Activated naive CD8-positive, alpha-beta T cell treated with anti-CD3 and anti-CD28 coated beads for 36 hours (primary cell): ENCODE measurements around the gene TC2N. TPM values are rescaled to one million over a fixed set of nuclear protein-coding genes. Genes with fewer than 3 reads are reported as not detected.
"Not testable (repeated sequence)": the region's sequence is repeated elsewhere in the genome, so short reads cannot be mapped to it uniquely, and the experiment has no call there.

Experiments
- DNase-seq: peaks from one replicate; pipeline ENCODE4 v3.0.0; 2021
- H3K27ac Mint-ChIP-seq: one replicate; pipeline ENCODE4 v1.8.0; 2022; ENCODE audit warnings: mild to moderate bottlenecking, moderate library complexity, mixed read lengths
- H3K27me3 Mint-ChIP-seq: one replicate; pipeline ENCODE4 v1.8.0; 2022; ENCODE audit warnings: mild to moderate bottlenecking, mixed read lengths
- H3K36me3 Mint-ChIP-seq: one replicate; pipeline ENCODE4 v1.8.0; 2021; ENCODE audit warnings: mild to moderate bottlenecking, mixed read lengths
- H3K4me1 Mint-ChIP-seq: one replicate; pipeline ENCODE4 v1.8.0; 2021; ENCODE audit warnings: mixed read lengths
- H3K4me3 Mint-ChIP-seq: one replicate; pipeline ENCODE4 v1.8.0; 2022; ENCODE audit warnings: mild to moderate bottlenecking, moderate library complexity, mixed read lengths
- H3K9me3 Mint-ChIP-seq: one replicate; pipeline ENCODE4 v1.8.0; 2022; ENCODE audit warnings: mixed read lengths
- total RNA-seq, 2 experiments: library from RNA; stranded (reverse); gene quantifications; one replicate each; pipeline ENCODE4 v1.2.3, GENCODE V29; 2021

TC2N gene
- total RNA-seq, 2 experiments from 2014 or later: 16.7 to 17.4 TPM

DNA sequence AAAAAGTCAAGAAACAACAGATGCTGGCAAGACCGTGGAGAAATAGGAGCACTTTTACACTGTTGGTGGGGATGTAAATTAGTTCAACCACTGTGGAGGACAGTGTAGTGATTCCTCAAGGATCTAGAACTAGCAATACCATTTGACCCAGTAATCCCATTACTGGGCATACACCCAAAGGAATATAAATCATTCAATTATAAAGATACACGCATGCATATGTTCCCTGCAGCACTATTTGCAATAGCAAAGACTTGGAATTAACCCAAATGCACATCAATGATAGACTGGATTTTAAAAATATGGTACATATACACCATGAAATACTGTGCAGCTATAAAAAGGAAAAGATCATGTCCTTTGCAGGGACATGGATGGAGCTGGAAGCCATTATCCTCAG lies 117.5 kb downstream of the TC2N start:
- H3K9me3 Mint-ChIP-seq: no peaks in the 10 kb centered on the region
- DNase-seq: no peak
- no peaks in the 10 kb centered on the region for H3K36me3 Mint-ChIP-seq
- no peaks in the 10 kb centered on the region for H3K4me1 Mint-ChIP-seq
- no peak overlapping the region for H3K4me3 Mint-ChIP-seq
- no peak overlapping the region for H3K27ac Mint-ChIP-seq
- no peaks in the 10 kb centered on the region for H3K27me3 Mint-ChIP-seq

DNA sequence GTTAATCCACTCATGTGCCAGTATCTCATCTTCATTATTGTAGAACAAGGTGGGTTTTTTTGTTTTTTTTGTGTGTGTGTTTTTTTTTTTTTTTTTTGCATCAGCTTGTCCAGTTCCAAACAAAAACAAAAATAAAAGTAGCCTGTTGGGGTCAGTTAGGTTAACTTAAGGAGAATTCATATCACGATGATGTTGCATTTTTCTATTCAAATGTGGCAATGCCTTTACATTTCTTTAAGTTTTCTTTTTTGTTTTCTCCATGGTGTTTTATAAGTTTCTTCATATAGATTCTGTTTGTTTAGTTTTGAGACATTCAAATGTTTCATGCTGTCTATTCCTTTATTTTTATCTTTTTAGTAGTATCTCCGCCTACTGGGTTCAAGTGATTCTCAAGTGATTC lies 119.3 kb downstream of the TC2N start:
- no peaks in the 10 kb centered on the region for H3K36me3 Mint-ChIP-seq
- H3K27me3 Mint-ChIP-seq: no peaks in the 10 kb centered on the region
- no peaks in the 10 kb centered on the region for H3K4me1 Mint-ChIP-seq
- no peaks in the 10 kb centered on the region for H3K9me3 Mint-ChIP-seq
- H3K4me3 Mint-ChIP-seq: no peak overlapping the region
- no peak overlapping the region for H3K27ac Mint-ChIP-seq
- DNase-seq: no peak

DNA sequence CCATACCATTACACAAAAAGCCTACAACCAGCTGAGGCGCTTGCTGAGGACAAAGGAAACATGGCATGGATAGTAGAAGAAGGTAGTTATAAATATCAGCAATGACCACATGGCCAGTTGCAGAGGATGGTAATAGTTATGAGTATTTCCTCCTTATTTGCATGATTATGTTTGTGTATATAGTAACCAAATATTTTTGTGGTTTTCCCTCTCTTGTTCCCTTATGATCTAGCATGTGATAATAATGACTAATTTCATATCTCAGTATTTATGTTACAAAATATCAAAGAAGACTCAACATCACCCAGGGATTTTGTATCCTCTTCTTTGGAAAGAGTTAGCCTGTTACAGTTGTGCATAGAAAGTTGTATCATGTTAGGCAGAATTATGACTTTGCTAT lies 122.0 kb downstream of the TC2N start:
- Mint-ChIP-seq H3K4me3 (no peak overlapping the region), H3K27me3 (no peaks in the 10 kb centered on the region), H3K4me1 (no peaks in the 10 kb centered on the region), H3K36me3 (no peaks in the 10 kb centered on the region), H3K9me3 (no peaks in the 10 kb centered on the region), H3K27ac (no peak overlapping the region)
- no peak for DNase-seq

DNA sequence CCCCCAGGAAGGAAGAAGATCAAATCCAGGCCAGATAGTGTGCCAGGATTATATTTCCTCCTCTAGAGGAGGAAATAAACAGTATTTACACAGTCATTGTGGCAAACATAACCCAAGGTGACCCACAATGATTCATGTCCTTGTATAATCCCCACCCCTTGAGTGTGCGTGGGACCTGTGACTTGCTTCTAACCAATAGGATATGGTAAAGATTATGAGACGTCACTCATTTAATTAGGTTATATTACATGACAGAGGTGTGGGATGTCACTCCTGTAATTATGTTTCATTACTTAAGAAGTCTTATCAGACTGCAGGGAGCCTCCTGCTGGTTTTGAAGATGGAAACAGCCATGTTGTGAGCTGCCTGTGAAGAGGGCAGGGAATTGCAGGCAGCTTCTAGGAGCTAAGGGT lies 123.3 kb downstream of the TC2N start:
- Mint-ChIP-seq H3K27ac (no peak overlapping the region), H3K36me3 (peaks cover 2% of the 10 kb centered on the region), H3K4me3 (no peak overlapping the region), H3K27me3 (no peaks in the 10 kb centered on the region), H3K4me1 (no peaks in the 10 kb centered on the region), H3K9me3 (no peaks in the 10 kb centered on the region)
- DNase-seq: no peak

DNA sequence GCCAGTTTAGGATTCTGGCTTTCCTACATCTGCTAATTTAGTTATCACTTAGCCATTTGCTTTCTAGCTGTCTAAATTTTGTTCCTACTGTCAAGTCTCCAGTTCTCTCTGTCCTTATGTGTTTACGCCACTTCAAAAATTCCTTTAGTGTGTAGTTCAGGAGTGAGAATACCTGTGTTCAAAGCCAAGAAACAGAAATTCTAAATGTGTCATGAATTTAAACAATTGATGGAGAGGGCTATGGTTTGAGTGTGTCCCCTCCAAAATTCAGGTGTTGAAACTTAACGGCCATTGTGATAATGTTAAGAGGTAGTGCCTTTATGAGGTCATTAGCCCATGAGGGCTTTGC lies 124.1 kb downstream of the TC2N start:
- no peak for DNase-seq
- H3K27ac Mint-ChIP-seq: no peak overlapping the region
- H3K4me3 Mint-ChIP-seq: no peak overlapping the region
- H3K36me3 Mint-ChIP-seq: peaks cover 2% of the 10 kb centered on the region
- H3K27me3 Mint-ChIP-seq: no peaks in the 10 kb centered on the region
- H3K9me3 Mint-ChIP-seq: no peaks in the 10 kb centered on the region
- H3K4me1 Mint-ChIP-seq: no peaks in the 10 kb centered on the region

DNA sequence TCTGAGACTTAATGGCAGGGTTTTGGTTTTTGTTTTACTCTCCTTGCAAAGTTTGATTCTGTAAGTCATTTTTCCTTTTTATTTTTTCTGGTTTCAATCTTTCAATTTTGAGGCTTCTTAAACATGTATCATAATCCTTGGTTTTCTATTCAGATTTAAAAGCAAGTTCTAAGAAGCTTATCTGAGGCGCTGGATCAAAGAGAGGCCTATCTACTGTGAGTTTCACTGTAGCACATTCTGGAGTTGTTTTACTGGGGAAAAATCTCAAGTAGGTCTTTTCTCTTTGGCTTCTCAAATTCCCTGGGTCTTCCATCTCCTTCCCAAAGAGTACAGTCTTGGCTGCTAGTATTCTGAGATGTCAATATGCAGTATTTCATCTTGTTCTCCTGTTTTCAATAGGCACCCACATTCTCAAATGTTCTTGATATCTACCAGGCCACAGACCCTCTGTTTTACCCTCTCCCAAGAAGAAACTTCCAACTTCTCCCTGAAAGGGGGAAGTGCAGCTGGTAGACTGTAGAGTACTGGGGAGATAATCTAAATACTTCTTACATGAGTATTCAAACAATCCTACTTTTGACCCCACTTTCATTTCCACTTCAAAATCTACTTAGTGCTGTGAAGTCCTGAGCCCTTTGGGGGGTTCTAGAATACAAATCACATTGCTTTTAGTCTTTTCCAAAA lies 124.6 kb downstream of the TC2N start:
- Mint-ChIP-seq H3K27me3 (no peaks in the 10 kb centered on the region), H3K4me1 (no peaks in the 10 kb centered on the region), H3K4me3 (no peak overlapping the region), H3K36me3 (peaks cover 2% of the 10 kb centered on the region), H3K27ac (no peak overlapping the region), H3K9me3 (no peaks in the 10 kb centered on the region)
- no peak for DNase-seq

DNA sequence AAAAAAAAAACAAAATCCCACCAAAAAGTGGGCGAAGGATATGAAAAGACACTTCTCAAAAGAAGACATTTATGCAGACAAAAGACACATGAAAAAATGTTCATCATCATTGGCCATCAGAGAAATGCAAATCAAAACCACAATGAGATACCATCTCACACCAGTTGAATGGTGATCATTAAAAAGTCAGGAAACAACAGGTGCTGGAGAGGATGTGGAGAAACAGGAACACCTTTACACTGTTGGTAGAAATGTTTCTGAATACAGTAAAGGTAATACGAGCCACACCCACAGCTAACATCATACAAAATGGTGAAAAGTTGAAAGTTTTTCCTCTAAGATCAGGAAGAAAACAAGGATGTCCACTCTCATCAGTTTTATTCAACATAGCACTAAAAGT lies 127.5 kb downstream of the TC2N start:
- H3K27ac Mint-ChIP-seq, DNase-seq, H3K4me1 Mint-ChIP-seq, H3K27me3 Mint-ChIP-seq, H3K36me3 Mint-ChIP-seq, H3K4me3 Mint-ChIP-seq, H3K9me3 Mint-ChIP-seq: not testable (repeated sequence)

DNA sequence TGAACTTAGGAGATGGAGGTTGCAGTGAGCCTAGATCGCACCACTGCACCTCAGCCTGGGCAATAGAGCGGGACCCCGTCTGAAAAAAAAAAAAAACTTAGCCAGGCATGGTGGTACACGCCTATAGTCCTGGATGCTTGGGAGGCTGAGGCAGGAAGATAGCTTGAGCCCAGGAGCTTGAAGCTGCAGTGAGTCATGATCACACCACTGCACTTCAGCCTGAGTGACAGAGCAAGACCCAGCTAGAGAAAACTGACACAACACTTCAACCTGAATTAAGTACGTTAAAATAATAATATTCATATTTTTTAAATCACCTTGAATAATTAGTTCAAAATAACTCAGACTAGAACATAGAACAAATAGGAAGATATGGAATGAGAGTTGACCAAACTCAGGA lies 129.7 kb downstream of the TC2N start:
- Mint-ChIP-seq H3K27me3 (peaks cover 3% of the 10 kb centered on the region), H3K36me3 (peaks cover 2% of the 10 kb centered on the region)

DNA sequence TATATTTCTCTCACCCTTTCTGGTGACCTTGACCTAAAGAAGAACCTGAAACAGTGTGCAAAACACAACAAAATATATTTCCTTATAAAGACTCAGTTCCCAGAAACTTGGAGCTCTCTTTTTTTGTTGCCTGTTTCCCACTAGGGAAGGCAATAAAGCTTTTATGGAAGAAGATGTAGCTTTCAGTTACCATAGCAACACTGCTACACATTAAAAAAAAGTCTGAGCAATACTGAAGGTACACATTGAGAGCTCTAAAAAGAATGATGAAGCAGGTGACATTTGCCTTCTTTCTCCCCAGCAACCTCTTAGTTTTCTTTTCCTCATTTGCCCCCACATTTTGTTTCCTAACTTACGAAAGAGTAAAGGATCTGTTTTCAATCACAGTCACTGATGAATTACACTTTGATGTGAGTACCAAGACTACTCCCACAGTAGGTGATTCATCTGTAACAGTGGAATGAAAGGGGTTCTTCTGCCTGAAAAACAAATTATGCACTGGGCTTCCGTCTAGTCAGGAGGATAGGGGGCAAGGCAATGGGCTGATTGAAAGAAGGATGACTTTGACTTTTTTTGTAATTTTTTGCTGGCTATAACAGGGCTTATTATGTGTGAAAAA lies 134.4 kb downstream of the TC2N start:
- no peak overlapping the region for H3K4me3 Mint-ChIP-seq
- no peak for DNase-seq
- no peaks in the 10 kb centered on the region for H3K9me3 Mint-ChIP-seq
- peaks cover 3% of the 10 kb centered on the region for H3K27me3 Mint-ChIP-seq
- no peak overlapping the region for H3K27ac Mint-ChIP-seq
- H3K4me1 Mint-ChIP-seq: peaks cover 14% of the 10 kb centered on the region
- peaks cover 2% of the 10 kb centered on the region for H3K36me3 Mint-ChIP-seq

More for the DNA sequence above, 129.7 kb downstream of the TC2N start:
- Mint-ChIP-seq H3K4me1 (peaks cover 4% of the 10 kb centered on the region), H3K27ac (no peak overlapping the region), H3K4me3 (no peak overlapping the region), H3K9me3 (no peaks in the 10 kb centered on the region)
- DNase-seq: no peak

DNA sequence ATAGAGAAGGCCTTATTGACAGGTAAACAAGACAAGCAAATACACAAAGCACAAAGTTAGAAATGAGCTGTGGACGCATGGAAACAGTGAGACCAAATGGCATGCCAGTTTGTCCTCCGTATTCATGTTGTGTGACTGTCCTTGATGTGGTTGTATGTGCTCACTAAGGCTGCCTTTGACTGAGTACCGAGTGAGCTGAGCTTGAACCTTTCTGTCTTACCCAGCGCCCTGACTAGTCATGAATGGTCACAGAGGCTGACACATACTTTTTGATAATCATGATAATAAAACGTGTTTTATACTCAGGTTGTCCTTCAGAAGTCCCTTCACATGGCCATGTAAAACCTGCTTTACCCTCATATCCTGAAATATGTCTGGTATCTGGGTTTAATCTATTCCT lies 134.9 kb downstream of the TC2N start:
- H3K27me3 Mint-ChIP-seq: peaks cover 3% of the 10 kb centered on the region
- DNase-seq: no peak
- no peaks in the 10 kb centered on the region for H3K9me3 Mint-ChIP-seq
- H3K4me1 Mint-ChIP-seq: peaks cover 14% of the 10 kb centered on the region
- H3K4me3 Mint-ChIP-seq: no peak overlapping the region
- H3K36me3 Mint-ChIP-seq: peaks cover 4% of the 10 kb centered on the region
- no peak overlapping the region for H3K27ac Mint-ChIP-seq

DNA sequence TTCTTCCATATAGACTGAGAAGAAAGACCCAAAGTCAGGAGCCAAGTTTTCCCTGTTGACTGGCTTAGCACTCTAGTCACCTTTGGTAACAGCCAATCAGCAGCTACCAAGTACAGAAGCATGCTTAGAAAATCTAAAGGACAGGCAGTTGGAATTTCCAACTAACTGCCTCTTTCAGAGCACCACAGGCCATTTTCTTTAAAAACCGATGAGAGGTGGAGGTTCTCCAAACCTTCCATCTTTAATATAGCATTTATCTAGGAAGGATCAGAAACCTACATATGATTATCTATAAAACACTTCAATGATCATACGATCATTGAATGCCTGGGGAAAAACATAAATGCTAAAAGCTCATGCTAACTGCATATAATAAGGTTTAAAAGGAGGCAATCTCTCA lies 135.3 kb downstream of the TC2N start, which contains the start of gene CATSPERB:
Gene CATSPERB, minus strand, starts transcription at position 101 of the 400 bp plus-strand sequence. CDS start 2,607 bp downstream, outside the sequence.
- H3K27ac Mint-ChIP-seq: no peak within 1 kb of the TSS

DNA sequence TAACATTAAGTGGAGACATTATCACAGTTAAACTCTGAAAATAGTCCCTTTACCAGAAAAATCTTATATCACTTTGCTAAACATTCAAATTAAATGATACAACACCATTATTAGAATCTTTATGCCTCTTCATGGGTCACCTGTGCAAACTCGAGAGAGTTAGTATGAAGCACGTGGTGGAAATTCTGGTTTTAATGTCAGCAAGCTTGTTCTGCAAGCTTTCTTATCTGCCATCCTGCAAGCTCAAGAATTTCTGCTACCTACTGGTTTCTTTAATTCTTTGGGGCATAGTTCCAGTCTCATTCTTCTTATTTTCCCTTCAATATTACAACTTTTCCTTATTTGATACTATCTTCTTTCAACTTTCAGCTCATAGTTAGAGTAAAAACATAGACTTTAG lies 136.3 kb downstream of the TC2N start:
- Mint-ChIP-seq H3K4me1 (peaks cover 14% of the 10 kb centered on the region), H3K27me3 (peaks cover 3% of the 10 kb centered on the region), H3K9me3 (no peaks in the 10 kb centered on the region), H3K36me3 (peaks cover 4% of the 10 kb centered on the region), H3K4me3 (no peak overlapping the region), H3K27ac (no peak overlapping the region)
- DNase-seq: no peak

More for the DNA sequence above, 135.3 kb downstream of the TC2N start, which contains the start of gene CATSPERB:
- H3K4me3 Mint-ChIP-seq: no peak within 1 kb of the TSS
- H3K9me3 Mint-ChIP-seq: no peaks in the 10 kb centered on the region
- H3K36me3 Mint-ChIP-seq: peaks cover 4% of the 10 kb centered on the region
- H3K27me3 Mint-ChIP-seq: peaks cover 3% of the 10 kb centered on the region
- peaks cover 14% of the 10 kb centered on the region for H3K4me1 Mint-ChIP-seq
- DNase-seq: no peak

DNA sequence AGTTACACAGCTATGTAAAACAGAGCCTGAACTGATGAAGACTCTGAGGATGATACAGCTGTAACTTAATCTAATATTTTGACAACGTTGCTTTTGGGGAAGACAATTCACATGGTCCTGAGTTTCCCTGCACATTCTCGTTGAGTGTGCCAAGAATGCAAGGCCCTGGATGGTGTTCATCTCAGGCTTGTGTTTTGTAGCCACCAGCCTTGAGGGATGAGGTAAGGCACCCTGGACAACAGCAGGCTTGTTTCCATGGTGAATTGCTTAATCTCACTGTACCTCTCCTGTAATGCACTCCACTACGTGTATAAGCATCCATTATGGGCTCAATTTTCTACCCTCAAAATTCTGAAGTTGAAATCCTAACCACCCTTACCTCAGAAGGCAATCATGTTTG lies 137.6 kb downstream of the TC2N start:
- DNase-seq: no peak
- no peak overlapping the region for H3K4me3 Mint-ChIP-seq
- peaks cover 4% of the 10 kb centered on the region for H3K36me3 Mint-ChIP-seq
- H3K4me1 Mint-ChIP-seq: peaks cover 14% of the 10 kb centered on the region
- no peaks in the 10 kb centered on the region for H3K9me3 Mint-ChIP-seq
- H3K27me3 Mint-ChIP-seq: no peaks in the 10 kb centered on the region
- H3K27ac Mint-ChIP-seq: no peak overlapping the region
